Esophagus squamous epithelium (tissue), 5 donors: ENCODE results near the gene TBC1D3G. TPM values are rescaled to one million over a fixed set of nuclear protein-coding genes. Genes with fewer than 3 reads are reported as not detected.
"Not testable (repeated sequence)": the region's sequence is repeated elsewhere in the genome, so short reads cannot be mapped to it uniquely, and the experiment has no call there.

Experiments used
- DNase-seq: peaks from one replicate; lab custom pipeline; 2025; lab: John Stamatoyannopoulos, UW
- H3K27ac ChIP-seq, 4 donors: fragments of 200-600 bp; sonication (generic); one replicate each; pipeline ENCODE4 v1.5.1; 2016 to 2019; ENCODE audit warnings: mild to moderate bottlenecking in 1 of 4
- H3K27me3 ChIP-seq, 4 donors: fragments of 200-600 bp; sonication (generic); 1 replicate in 3 of 4; 2 replicates in 1 of 4; pipeline versions ENCODE4 v1.5.1 to v1.6.0; 2017 to 2021; ENCODE audit warnings: antibody characterized with exemption in 1 of 4
- H3K36me3 ChIP-seq, 3 donors: fragments of 200-600 bp; sonication (generic); one replicate each; pipeline ENCODE4 v1.5.1; 2016 to 2019
- H3K4me1 ChIP-seq, 3 donors: fragments of 200-600 bp; sonication (generic); one replicate each; pipeline ENCODE4 v1.5.1; 2017 to 2019
- H3K4me3 ChIP-seq, 4 donors: fragments of 200-600 bp; sonication (generic); 1 replicate in 3 of 4; 2 replicates in 1 of 4; pipeline ENCODE4 v1.5.1; 2016 to 2019; ENCODE audit warnings: mild to moderate bottlenecking in 2 of 4, moderate library complexity in 1 of 4
- H3K9me3 ChIP-seq, 3 donors: fragments of 200-600 bp; sonication (generic); one replicate each; pipeline ENCODE4 v1.5.1; 2016 to 2019
- WGBS, 2 donors: methylation state at CpG; one replicate each; pipeline ENCODE4 v1.1.5; 2018; 5-methylcytosine and 5-hydroxymethylcytosine counted together
- intact Hi-C: fragments of 100-400 bp; cut with DNase I; formaldehyde crosslinking; loops from one replicate; pipeline ENCODE4 v1.15.0; 2022
- small RNA-seq, 4 donors: library from RNA; depleted of rRNA; stranded (forward); fragments of <200 nt; gene quantifications; one replicate each; pipeline ENCODE3, GENCODE V24; 2016
- total RNA-seq, 4 donors: library from RNA; depleted of rRNA; stranded (reverse); fragments of >200 nt; gene quantifications; one replicate each; pipeline ENCODE4 v1.1.0, GENCODE V29; 2016
- donor health status: DM: yes; HTN: yes; CAD: no.

TBC1D3G gene
- 1 to 10 TPM in 1 of 4 donors, not detected in 3; 2.9 TPM for total RNA-seq

GRCh38 chr17:36323584-36323983 lies at the start of gene TBC1D3G:
Gene TBC1D3G (plus strand): TSS chr17:36323884. CDS start chr17:36325412, 1,528 bp downstream.
- H3K4me1 ChIP-seq, H3K9me3 ChIP-seq, DNase-seq, H3K27ac ChIP-seq, H3K27me3 ChIP-seq, H3K4me3 ChIP-seq, H3K36me3 ChIP-seq, intact Hi-C loops: not testable (repeated sequence)
- no CpG with 5 or more reads among the region's 9 CpGs for WGBS, 2 donors

DNA sequence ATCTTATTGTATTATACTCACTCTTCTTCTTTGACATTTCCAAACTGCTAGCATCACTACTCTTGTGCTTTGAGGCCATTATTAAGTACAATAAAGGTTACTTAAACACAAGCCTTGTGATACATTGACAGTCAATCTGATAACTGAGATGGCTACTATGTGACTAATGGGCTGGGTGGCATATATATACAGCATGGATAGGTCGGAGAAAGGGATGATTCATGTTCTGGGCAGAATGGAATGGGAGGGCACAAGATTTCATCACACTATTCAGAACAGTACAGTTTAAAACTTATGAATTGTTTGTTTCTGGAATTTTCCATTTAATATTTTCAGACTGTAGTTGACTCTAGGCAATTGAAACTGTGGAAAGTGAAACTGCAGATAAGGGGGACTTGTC lies 40.4 kb upstream of the TBC1D3G start:
- H3K27ac ChIP-seq, H3K36me3 ChIP-seq, H3K4me3 ChIP-seq, intact Hi-C loops, H3K9me3 ChIP-seq, H3K4me1 ChIP-seq, H3K27me3 ChIP-seq, DNase-seq: not testable (repeated sequence)
- no CpG with 5 or more reads among the region's 1 CpG for WGBS, 2 donors

GRCh38 chr17:36284219-36284618 lies 39.5 kb upstream of the TBC1D3G start:
- no CpG with 5 or more reads among the region's 5 CpGs for WGBS, 2 donors

GRCh38 chr17:36289965-36290612 lies 33.6 kb upstream of the TBC1D3G start:
- H3K9me3 ChIP-seq, H3K27me3 ChIP-seq, H3K36me3 ChIP-seq, H3K27ac ChIP-seq, H3K4me3 ChIP-seq, H3K4me1 ChIP-seq, intact Hi-C loops, DNase-seq: not testable (repeated sequence)
- 63% methylated on average over 1 of the region's 2 CpGs; no CpG with 5 or more reads in 1 of the 2 donors for WGBS, 2 donors

More at GRCh38 chr17:36284219-36284618, 39.5 kb upstream of the TBC1D3G start:
- intact Hi-C loops, H3K9me3 ChIP-seq, DNase-seq, H3K27me3 ChIP-seq, H3K36me3 ChIP-seq, H3K4me3 ChIP-seq, H3K27ac ChIP-seq, H3K4me1 ChIP-seq: not testable (repeated sequence)

DNA sequence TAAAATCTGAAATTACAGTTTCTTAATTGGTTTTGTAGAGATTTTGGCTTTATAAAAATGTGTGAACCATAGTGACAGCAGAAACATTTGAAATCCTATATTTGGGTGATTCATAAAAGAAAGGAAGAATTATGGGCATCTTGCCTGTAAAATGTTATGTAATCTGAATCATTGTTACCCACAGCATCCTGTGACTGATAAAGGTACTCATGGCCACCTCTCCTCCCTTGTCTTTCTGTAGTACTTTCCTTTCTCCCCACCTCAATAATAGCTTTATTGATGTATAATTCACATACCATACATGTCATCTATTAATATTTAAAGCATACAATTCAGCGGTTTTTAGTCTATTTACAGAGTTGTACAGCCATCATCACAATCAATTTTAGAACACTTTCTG lies 28.5 kb upstream of the TBC1D3G start:
- H3K4me3 ChIP-seq, H3K27ac ChIP-seq, H3K27me3 ChIP-seq, H3K4me1 ChIP-seq, H3K36me3 ChIP-seq, DNase-seq, intact Hi-C loops, H3K9me3 ChIP-seq: not testable (repeated sequence)
- no CpG with 5 or more reads among the region's 1 CpG for WGBS, 2 donors

GRCh38 chr17:36315736-36316135 lies 7.9 kb upstream of the TBC1D3G start:
- no CpG with 5 or more reads among the region's 2 CpGs for WGBS, 2 donors
- H3K4me1 ChIP-seq, H3K36me3 ChIP-seq, intact Hi-C loops, H3K9me3 ChIP-seq, DNase-seq, H3K4me3 ChIP-seq, H3K27ac ChIP-seq, H3K27me3 ChIP-seq: not testable (repeated sequence)

DNA sequence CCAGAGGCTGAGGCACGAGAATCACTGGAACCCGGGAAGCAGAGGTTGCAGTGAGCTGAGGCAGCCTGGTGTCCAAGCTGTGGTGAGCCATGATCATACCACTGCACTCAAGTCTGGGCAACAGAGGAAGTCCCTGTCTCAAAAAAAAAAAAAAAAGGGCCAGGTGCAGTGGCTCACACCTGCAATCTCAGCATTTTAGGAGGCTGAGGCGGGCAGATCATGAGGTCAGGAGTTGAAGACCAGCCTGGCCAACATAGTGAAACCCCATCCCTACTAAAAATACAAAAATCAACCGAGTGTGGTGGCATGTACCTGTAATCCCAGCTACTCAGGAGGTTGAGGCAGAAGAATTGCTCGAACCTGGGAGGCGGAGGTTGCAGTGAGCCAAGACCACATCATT lies 38.8 kb downstream of the TBC1D3G start:
- H3K9me3 ChIP-seq, DNase-seq, H3K4me3 ChIP-seq, intact Hi-C loops, H3K27me3 ChIP-seq, H3K36me3 ChIP-seq, H3K4me1 ChIP-seq, H3K27ac ChIP-seq: not testable (repeated sequence)
- WGBS, 2 donors: no CpG with 5 or more reads among the region's 6 CpGs

GRCh38 chr17:36375938-36376337 lies 52.3 kb downstream of the TBC1D3G start:
- H3K36me3 ChIP-seq, H3K4me1 ChIP-seq, DNase-seq, H3K27me3 ChIP-seq, H3K9me3 ChIP-seq, H3K4me3 ChIP-seq, H3K27ac ChIP-seq, intact Hi-C loops: not testable (repeated sequence)
- WGBS, 2 donors: no CpG with 5 or more reads among the region's 7 CpGs

Small RNA genes within 50 kb of the gene (small RNA-seq; reads per million reads assigned to genes)
- gene RF00019: 0 reads per million in 4 donors

Other genes starting within 250 kb of the TBC1D3G start
- gene CCL3, start 233.7 kb upstream of the TBC1D3G start, total RNA-seq: under 1 TPM in 1 of 4 donors, not detected in 3; 0.68 TPM
- 1 to 10 TPM in 3 of 4 donors, under 1 TPM in 1; 0.56 to 3.2 (median 2.6) TPM for gene CCL4, start 220.1 kb upstream of the TBC1D3G start, total RNA-seq
- 10 to 100 TPM in 1 of 4 donors, 1 to 10 TPM in 2, not detected in 1; 2.9 to 11.7 (median 9.4) TPM for gene TBC1D3B, start 147.2 kb upstream of the TBC1D3G start, total RNA-seq
- 1 to 10 TPM in 1 of 4 donors, not detected in 3; 3.5 TPM for gene CCL3L1, start 127.1 kb upstream of the TBC1D3G start, total RNA-seq
- 1 to 10 TPM in 1 of 4 donors, under 1 TPM in 2, not detected in 1; 0.35 to 1.6 (median 0.76) TPM for gene CCL4L2, start 112.8 kb upstream of the TBC1D3G start, total RNA-seq
- under 1 TPM in 2 of 4 donors, not detected in 2; 0.26 to 0.57 TPM for gene TBC1D3I, start 59.3 kb upstream of the TBC1D3G start, total RNA-seq
- not detected for gene TBC1D3H, start 64.6 kb downstream of the TBC1D3G start, total RNA-seq
- gene ZNHIT3, start 162.8 kb downstream of the TBC1D3G start, total RNA-seq: 10 to 100 TPM; 13.8 to 38.6 (median 29.2) TPM
- 100 to 1,000 TPM in 2 of 4 donors, 10 to 100 TPM in 2; 46.4 to 124 (median 88.5) TPM for gene MYO19, start 211.0 kb downstream of the TBC1D3G start, total RNA-seq
- 10 to 100 TPM in 1 of 4 donors, 1 to 10 TPM in 3; 6.9 to 11.0 (median 9.0) TPM for gene PIGW, start 211.1 kb downstream of the TBC1D3G start, total RNA-seq
- gene GGNBP2, start 221.0 kb downstream of the TBC1D3G start, total RNA-seq: 10 to 100 TPM; 32.8 to 59.3 (median 46.3) TPM